Adrenal gland (tissue), 12 donors: ENCODE measurements around the gene GRK6. TPM values are rescaled to one million over a fixed set of nuclear protein-coding genes. Genes with fewer than 3 reads are reported as not detected.

ENCODE experiments used
- polyA plus RNA-seq, 3 donors: library from polyadenylated mRNA; stranded (reverse); fragments of 200-250 nt in 2 of 3; fragments of 350-450 nt in 1 of 3; fragmentation: Illumina TruSeq in 1 of 3; extraction: RNeasy Lipid Tissue Mini Kit (QIAGEN cat#74804) in 1 of 3; gene quantifications; one replicate each; pipeline ENCODE4 v1.2.3, GENCODE V29; 2013 to 2014
- total RNA-seq, 9 donors: library from RNA; depleted of rRNA in 4 of 9; stranded (reverse); fragments of >200 nt in 4 of 9; fragments of 120-200 nt in 1 of 9; fragmentation: NEBNext Ultra II Directional in 1 of 9; extraction: Animal tissue kit (Norgen Biotek cat#: 25700) in 1 of 9; gene quantifications; one replicate each; pipeline versions ENCODE4 v1.1.0 to v1.2.4, GENCODE V29; 2013 to 2023
- donor health status: healthy with polysubstance abuse.
- donor health status: Bipolar disorder and iron deficiency.
- donor health status: DM: yes; HTN: yes; CAD: no.
- donor health status: DM: no; HTN: no; CAD: no.
- donor health status: DM: no; HTN: no; CAD: no.
- donor health status: DM: yes; HTN: yes; CAD: no.

The GRK6 gene
- total and polyA plus RNA-seq, 12 donors = 3.5 to 31.9 (median 21.7) TPM

Other genes with a start within 250 kb of the GRK6 start
- gene RAB24, start 123.0 kb upstream of the GRK6 start, total RNA-seq = 10 to 100 TPM; 36.9 to 72.6 (median 51.3) TPM
- gene RAB24, start 123.0 kb upstream of the GRK6 start, polyA plus RNA-seq = 100 to 1,000 TPM in 1 of 3 donors, 10 to 100 TPM in 2; 29.4 to 134 (median 95.2) TPM
- gene PRELID1, start 122.9 kb upstream of the GRK6 start, total RNA-seq = 100 to 1,000 TPM in 4 of 9 donors, 10 to 100 TPM in 5; 52.3 to 164 (median 97.4) TPM
- 100 to 1,000 TPM; 175 to 217 (median 178) TPM for gene PRELID1, start 122.9 kb upstream of the GRK6 start, polyA plus RNA-seq
- 10 to 100 TPM in 1 of 9 donors, 1 to 10 TPM in 7, under 1 TPM in 1; 0.85 to 18.1 (median 3.5) TPM for gene MXD3, start 114.8 kb upstream of the GRK6 start, total RNA-seq
- 10 to 100 TPM in 2 of 3 donors, under 1 TPM in 1; 0.16 to 42.6 (median 26.2) TPM for gene MXD3, start 114.8 kb upstream of the GRK6 start, polyA plus RNA-seq
- 100 to 1,000 TPM; 109 to 398 (median 160) TPM for gene LMAN2, start 75.0 kb upstream of the GRK6 start, total RNA-seq
- 100 to 1,000 TPM in 1 of 3 donors, 10 to 100 TPM in 2; 85.7 to 147 (median 97.4) TPM for gene LMAN2, start 75.0 kb upstream of the GRK6 start, polyA plus RNA-seq
- 10 to 100 TPM in 6 of 9 donors, 1 to 10 TPM in 3; 4.4 to 36.3 (median 14.7) TPM for gene RGS14, start 68.8 kb upstream of the GRK6 start, total RNA-seq
- 10 to 100 TPM in 2 of 3 donors, 1 to 10 TPM in 1; 2.3 to 19.8 (median 18.5) TPM for gene RGS14, start 68.8 kb upstream of the GRK6 start, polyA plus RNA-seq
- gene SLC34A1, start 42.2 kb upstream of the GRK6 start, total RNA-seq = not detected
- not detected for gene SLC34A1, start 42.2 kb upstream of the GRK6 start, polyA plus RNA-seq
- gene PFN3, start 26.0 kb upstream of the GRK6 start, total RNA-seq = not detected
- gene PFN3, start 26.0 kb upstream of the GRK6 start, polyA plus RNA-seq = not detected
- under 1 TPM in 7 of 9 donors, not detected in 2; 0.11 to 0.69 (median 0.20) TPM for gene F12, start 17.1 kb upstream of the GRK6 start, total RNA-seq
- under 1 TPM in 2 of 3 donors, not detected in 1; 0.47 to 0.80 TPM for gene F12, start 17.1 kb upstream of the GRK6 start, polyA plus RNA-seq
- gene PRR7, start 20.1 kb downstream of the GRK6 start, total RNA-seq = 10 to 100 TPM in 1 of 9 donors, 1 to 10 TPM in 7, under 1 TPM in 1; 0.55 to 13.5 (median 6.1) TPM
- gene PRR7, start 20.1 kb downstream of the GRK6 start, polyA plus RNA-seq = 1 to 10 TPM in 2 of 3 donors, not detected in 1; 5.4 to 9.8 TPM
- 10 to 100 TPM; 11.1 to 17.5 (median 12.5) TPM for gene DBN1, start 47.0 kb downstream of the GRK6 start, total RNA-seq
- gene DBN1, start 47.0 kb downstream of the GRK6 start, polyA plus RNA-seq = 10 to 100 TPM in 2 of 3 donors, 1 to 10 TPM in 1; 5.1 to 47.1 (median 19.1) TPM
- 10 to 100 TPM; 10.4 to 63.2 (median 38.7) TPM for gene PDLIM7, start 70.9 kb downstream of the GRK6 start, total RNA-seq
- 100 to 1,000 TPM in 2 of 3 donors, 1 to 10 TPM in 1; 6.5 to 246 (median 131) TPM for gene PDLIM7, start 70.9 kb downstream of the GRK6 start, polyA plus RNA-seq
- 10 to 100 TPM in 6 of 9 donors, 1 to 10 TPM in 3; 1.5 to 49.1 (median 11.9) TPM for gene DOK3, start 83.2 kb downstream of the GRK6 start, total RNA-seq
- gene DOK3, start 83.2 kb downstream of the GRK6 start, polyA plus RNA-seq = 10 to 100 TPM in 2 of 3 donors, 1 to 10 TPM in 1; 2.3 to 38.5 (median 10.7) TPM
- gene DDX41, start 90.3 kb downstream of the GRK6 start, total RNA-seq = 100 to 1,000 TPM in 6 of 9 donors, 10 to 100 TPM in 3; 71.4 to 180 (median 112) TPM
- 100 to 1,000 TPM in 2 of 3 donors, 10 to 100 TPM in 1; 47.0 to 145 (median 124) TPM for gene DDX41, start 90.3 kb downstream of the GRK6 start, polyA plus RNA-seq
- gene FAM193B, start 127.9 kb downstream of the GRK6 start, total RNA-seq = 100 to 1,000 TPM in 1 of 9 donors, 10 to 100 TPM in 8; 22.0 to 104 (median 41.4) TPM
- gene FAM193B, start 127.9 kb downstream of the GRK6 start, polyA plus RNA-seq = 100 to 1,000 TPM in 2 of 3 donors, 10 to 100 TPM in 1; 18.4 to 851 (median 249) TPM
- gene TMED9, start 165.5 kb downstream of the GRK6 start, total RNA-seq = 100 to 1,000 TPM in 7 of 9 donors, 10 to 100 TPM in 2; 67.6 to 265 (median 139) TPM
- gene TMED9, start 165.5 kb downstream of the GRK6 start, polyA plus RNA-seq = 100 to 1,000 TPM; 105 to 125 (median 113) TPM
- 10 to 100 TPM; 27.8 to 77.6 (median 43.7) TPM for gene B4GALT7, start 173.5 kb downstream of the GRK6 start, total RNA-seq
- gene B4GALT7, start 173.5 kb downstream of the GRK6 start, polyA plus RNA-seq = 100 to 1,000 TPM in 1 of 3 donors, 10 to 100 TPM in 2; 22.7 to 131 (median 55.1) TPM